Activated T-cell treated with anti-CD3 and anti-CD28 coated beads, Interleukin-2, amount 50 U/mL, for 24 hours (primary cell): ENCODE results near the gene CCNB1IP1.
"Not testable (repeated sequence)": the region's sequence is repeated elsewhere in the genome, so short reads cannot be mapped to it uniquely, and the experiment has no call there.

ENCODE experiments used
- DNase-seq: peaks from one replicate; pipeline ENCODE4 v3.0.0-alpha.2; 2020
- H3K27ac Mint-ChIP-seq: 2 replicates; pipeline ENCODE4 v1.8.0; 2020; ENCODE audit warnings: mild to moderate bottlenecking, mixed read lengths
- H3K27me3 Mint-ChIP-seq: 2 replicates; pipeline ENCODE4 v1.8.0; 2020; ENCODE audit warnings: mixed read lengths
- H3K36me3 Mint-ChIP-seq: 2 replicates; pipeline ENCODE4 v1.8.0; 2020; ENCODE audit warnings: low read depth, mixed read lengths
- H3K4me1 Mint-ChIP-seq: 2 replicates; pipeline ENCODE4 v1.8.0; 2020; ENCODE audit warnings: low read depth, mixed read lengths
- H3K4me3 Mint-ChIP-seq: 2 replicates; pipeline ENCODE4 v1.8.0; 2020; ENCODE audit warnings: mild to moderate bottlenecking, moderate library complexity, mixed read lengths
- H3K9me3 Mint-ChIP-seq: 2 replicates; pipeline ENCODE4 v1.8.0; 2020; ENCODE audit warnings: mixed read lengths

Gene CCNB1IP1

GRCh38 chr14:20306079-20306423 lies 27.0 kb downstream of the CCNB1IP1 start:
- peaks cover 31% of the 10 kb centered on the region for H3K4me1 Mint-ChIP-seq
- DNase-seq = no peak
- H3K4me3 Mint-ChIP-seq = peak overlapping the region; percentile 88
- no peaks in the 10 kb centered on the region for H3K9me3 Mint-ChIP-seq
- H3K27me3 Mint-ChIP-seq = no peaks in the 10 kb centered on the region
- H3K36me3 Mint-ChIP-seq = peaks cover 29% of the 10 kb centered on the region
- H3K27ac Mint-ChIP-seq = peak overlapping the region; percentile 82

GRCh38 chr14:20305265-20306078 lies 27.6 kb downstream of the CCNB1IP1 start, which contains the start of gene TTC5:
Gene TTC5 (minus strand): TSS chr14:20305951. CDS start chr14:20305937, 14 bp downstream.
- Mint-ChIP-seq H3K27ac (peak within 1 kb of the TSS; percentile 82), H3K4me3 (peak within 1 kb of the TSS; percentile 88), H3K36me3 (peaks cover 35% of the 10 kb centered on the region), H3K27me3 (no peaks in the 10 kb centered on the region), H3K9me3 (no peaks in the 10 kb centered on the region), H3K4me1 (peaks cover 31% of the 10 kb centered on the region)
- peak; percentile 95 for DNase-seq

GRCh38 chr14:20302042-20302755 lies 30.9 kb downstream of the CCNB1IP1 start:
- Mint-ChIP-seq H3K4me3 (no peak overlapping the region), H3K27me3 (no peaks in the 10 kb centered on the region), H3K4me1 (peaks cover 31% of the 10 kb centered on the region), H3K9me3 (no peaks in the 10 kb centered on the region), H3K36me3 (peaks cover 58% of the 10 kb centered on the region), H3K27ac (peak overlapping the region; percentile 48)
- no peak for DNase-seq

- no peak for DNase-seq
- Mint-ChIP-seq H3K27ac (no peak overlapping the region), H3K27me3 (no peaks in the 10 kb centered on the region), H3K4me3 (no peak overlapping the region), H3K9me3 (no peaks in the 10 kb centered on the region), H3K4me1 (peaks cover 3% of the 10 kb centered on the region), H3K36me3 (peaks cover 82% of the 10 kb centered on the region)
These were observed 38.0 kb downstream of the CCNB1IP1 start for GRCh38 chr14:20295067-20295466.

GRCh38 chr14:20294636-20295035 lies 38.4 kb downstream of the CCNB1IP1 start:
- H3K27ac Mint-ChIP-seq = no peak overlapping the region
- H3K27me3 Mint-ChIP-seq = no peaks in the 10 kb centered on the region
- H3K4me3 Mint-ChIP-seq = no peak overlapping the region
- H3K4me1 Mint-ChIP-seq = peaks cover 3% of the 10 kb centered on the region
- no peaks in the 10 kb centered on the region for H3K9me3 Mint-ChIP-seq
- DNase-seq = no peak
- H3K36me3 Mint-ChIP-seq = peaks cover 84% of the 10 kb centered on the region

- Mint-ChIP-seq H3K36me3 (peaks cover 85% of the 10 kb centered on the region), H3K4me1 (peaks cover 28% of the 10 kb centered on the region)
- not testable (repeated sequence) for H3K27ac Mint-ChIP-seq, H3K27me3 Mint-ChIP-seq, DNase-seq, H3K9me3 Mint-ChIP-seq, H3K4me3 Mint-ChIP-seq
These were observed 51.1 kb downstream of the CCNB1IP1 start for GRCh38 chr14:20281998-20282397.

- H3K9me3 Mint-ChIP-seq, DNase-seq, H3K4me3 Mint-ChIP-seq, H3K27ac Mint-ChIP-seq, H3K27me3 Mint-ChIP-seq: not testable (repeated sequence)
- Mint-ChIP-seq H3K36me3 (peaks cover 81% of the 10 kb centered on the region), H3K4me1 (peaks cover 28% of the 10 kb centered on the region)
These were observed 52.8 kb downstream of the CCNB1IP1 start for GRCh38 chr14:20280265-20280664.

- Mint-ChIP-seq H3K4me1 (peaks cover 28% of the 10 kb centered on the region), H3K9me3 (peaks cover 21% of the 10 kb centered on the region), H3K27ac (no peak overlapping the region), H3K36me3 (peaks cover 84% of the 10 kb centered on the region), H3K4me3 (no peak overlapping the region), H3K27me3 (no peaks in the 10 kb centered on the region)
- DNase-seq = no peak
These were observed 54.7 kb downstream of the CCNB1IP1 start for GRCh38 chr14:20278414-20278813.

GRCh38 chr14:20277409-20277808 lies 55.7 kb downstream of the CCNB1IP1 start:
- Mint-ChIP-seq H3K36me3 (peaks cover 83% of the 10 kb centered on the region), H3K4me1 (peaks cover 22% of the 10 kb centered on the region)

GRCh38 chr14:20274062-20274461 lies 59.0 kb downstream of the CCNB1IP1 start:
- no peaks in the 10 kb centered on the region for H3K27me3 Mint-ChIP-seq
- peaks cover 60% of the 10 kb centered on the region for H3K36me3 Mint-ChIP-seq
- H3K4me1 Mint-ChIP-seq = peaks cover 6% of the 10 kb centered on the region
- H3K27ac Mint-ChIP-seq = no peak overlapping the region
- DNase-seq = no peak
- no peak overlapping the region for H3K4me3 Mint-ChIP-seq
- H3K9me3 Mint-ChIP-seq = peaks cover 39% of the 10 kb centered on the region

More at GRCh38 chr14:20277409-20277808, 55.7 kb downstream of the CCNB1IP1 start:
- Mint-ChIP-seq H3K9me3 (peaks cover 30% of the 10 kb centered on the region), H3K27me3 (no peaks in the 10 kb centered on the region), H3K27ac (no peak overlapping the region), H3K4me3 (no peak overlapping the region)
- DNase-seq = no peak

- not testable (repeated sequence) for DNase-seq, H3K4me1 Mint-ChIP-seq, H3K9me3 Mint-ChIP-seq, H3K4me3 Mint-ChIP-seq, H3K27me3 Mint-ChIP-seq, H3K27ac Mint-ChIP-seq
- H3K36me3 Mint-ChIP-seq = peaks cover 11% of the 10 kb centered on the region
These were observed 68.7 kb downstream of the CCNB1IP1 start for GRCh38 chr14:20264361-20264760.

- H3K27ac Mint-ChIP-seq = no peak overlapping the region
- H3K4me3 Mint-ChIP-seq = no peak overlapping the region
- H3K9me3 Mint-ChIP-seq = no peaks in the 10 kb centered on the region
- peaks cover 11% of the 10 kb centered on the region for H3K36me3 Mint-ChIP-seq
- no peak for DNase-seq
- no peaks in the 10 kb centered on the region for H3K4me1 Mint-ChIP-seq
- no peaks in the 10 kb centered on the region for H3K27me3 Mint-ChIP-seq
These were observed 70.4 kb downstream of the CCNB1IP1 start for GRCh38 chr14:20262642-20263128.
